GOT3 (cell line): ENCODE results near the gene IRS2.
A peak's percentile ranks its signal among the peaks of the same experiment; 100 is the strongest.

ENCODE experiments used
- DNase-seq: peaks from one replicate; lab custom pipeline; 2025; ENCODE audit warnings: mixed read lengths; lab: John Stamatoyannopoulos, UW

Gene IRS2

GRCh38 chr13:109802936-109803335, 16.6 kb upstream of the IRS2 start:
- no peak for DNase-seq

- DNase-seq = no peak
Observed at GRCh38 chr13:109795011-109795410, 8.6 kb upstream of the IRS2 start.

GRCh38 chr13:109794095-109794494, 7.7 kb upstream of the IRS2 start:
- DNase-seq = no peak

GRCh38 chr13:109792416-109793059, 6.2 kb upstream of the IRS2 start:
- no peak for DNase-seq

GRCh38 chr13:109790942-109791605, 4.7 kb upstream of the IRS2 start:
- no peak for DNase-seq

GRCh38 chr13:109790086-109790485, 3.7 kb upstream of the IRS2 start:
- DNase-seq = no peak

GRCh38 chr13:109789262-109789661, 2.9 kb upstream of the IRS2 start:
- DNase-seq = no peak

GRCh38 chr13:109788372-109789111, 2.2 kb upstream of the IRS2 start:
- no peak for DNase-seq

GRCh38 chr13:109787135-109787954, 962 bp upstream of the IRS2 start:
- no peak for DNase-seq

- no peak for DNase-seq
Observed at GRCh38 chr13:109785892-109786450, 412 bp downstream of the IRS2 start.

GRCh38 chr13:109785141-109785891, 1.1 kb downstream of the IRS2 start:
- DNase-seq = no peak

GRCh38 chr13:109784590-109785140, 1.7 kb downstream of the IRS2 start:
- peak; percentile 40 for DNase-seq

- no peak for DNase-seq
Observed at GRCh38 chr13:109783815-109784589, 2.4 kb downstream of the IRS2 start.

GRCh38 chr13:109783447-109783814, 3.0 kb downstream of the IRS2 start:
- no peak for DNase-seq

- no peak for DNase-seq
Observed at GRCh38 chr13:109782823-109783431, 3.5 kb downstream of the IRS2 start.

- no peak for DNase-seq
Observed at GRCh38 chr13:109782066-109782822, 4.1 kb downstream of the IRS2 start.

- DNase-seq = no peak
Observed at GRCh38 chr13:109781384-109782065, 4.9 kb downstream of the IRS2 start.

GRCh38 chr13:109780845-109781383, 5.5 kb downstream of the IRS2 start:
- DNase-seq = no peak
